ENCODE data around the gene GPR135.
"Not testable (repeated sequence)": the region's sequence is repeated elsewhere in the genome, so short reads cannot be mapped to it uniquely, and the experiment has no call there.

GPR135 gene

GRCh38 chr14:59475709-59476108 is 10.5 kb upstream of the GPR135 start:
- no peak for DNase-seq (ENCODE audit: low read depth)

GRCh38 chr14:59474172-59474571 is 9.0 kb upstream of the GPR135 start:
- no peak for DNase-seq (ENCODE audit: low read depth)

- peak; percentile 20 for DNase-seq (ENCODE audit: low read depth)
Measured at GRCh38 chr14:59464486-59465315, 479 bp downstream of the GPR135 start.

- DNase-seq (ENCODE audit: low read depth): peak; percentile 20
Measured at GRCh38 chr14:59463787-59464485, 1.2 kb downstream of the GPR135 start.

GRCh38 chr14:59461891-59462290 is 3.3 kb downstream of the GPR135 start:
- no peak for DNase-seq (ENCODE audit: low read depth)

GRCh38 chr14:59460378-59460777 is 4.8 kb downstream of the GPR135 start:
- DNase-seq (ENCODE audit: low read depth): no peak

- DNase-seq (ENCODE audit: low read depth): no peak
Measured at GRCh38 chr14:59458486-59458885, 6.7 kb downstream of the GPR135 start.

GRCh38 chr14:59455411-59455810 is 9.8 kb downstream of the GPR135 start:
- no peak for DNase-seq (ENCODE audit: low read depth)

- no peak for DNase-seq (ENCODE audit: low read depth)
Measured at GRCh38 chr14:59454139-59454538, 11.0 kb downstream of the GPR135 start.

GRCh38 chr14:59451849-59452248 is 13.3 kb downstream of the GPR135 start:
- DNase-seq (ENCODE audit: low read depth): no peak

- DNase-seq (ENCODE audit: low read depth): no peak
Measured at GRCh38 chr14:59450716-59451115, 14.5 kb downstream of the GPR135 start.

GRCh38 chr14:59448673-59449072 is 16.5 kb downstream of the GPR135 start:
- not testable (repeated sequence) for DNase-seq (ENCODE audit: low read depth)

- no peak for DNase-seq (ENCODE audit: low read depth)
Measured at GRCh38 chr14:59439256-59439965, 25.8 kb downstream of the GPR135 start.

GRCh38 chr14:59438195-59438647 is 27.0 kb downstream of the GPR135 start:
- DNase-seq (ENCODE audit: low read depth): no peak

GRCh38 chr14:59435987-59436386 is 29.2 kb downstream of the GPR135 start:
- no peak for DNase-seq (ENCODE audit: low read depth)

- DNase-seq (ENCODE audit: low read depth): no peak
Measured at GRCh38 chr14:59435101-59435500, 30.1 kb downstream of the GPR135 start.

- DNase-seq (ENCODE audit: low read depth): no peak
Measured at GRCh38 chr14:59429790-59430189, 35.4 kb downstream of the GPR135 start.

- no peak for DNase-seq (ENCODE audit: low read depth)
Measured at GRCh38 chr14:59428581-59429012, 36.6 kb downstream of the GPR135 start.

GRCh38 chr14:59427653-59428580 is 37.3 kb downstream of the GPR135 start:
- DNase-seq (ENCODE audit: low read depth): no peak

- no peak for DNase-seq (ENCODE audit: low read depth)
Measured at GRCh38 chr14:59425322-59425935, 39.8 kb downstream of the GPR135 start.
